GM23338 (cell line): ENCODE results near the gene KIAA1614. TPM values are rescaled to one million over a fixed set of nuclear protein-coding genes. Genes with fewer than 3 reads are reported as not detected.

Experiments
- ATAC-seq: fragments of 200-7000 bp; cut with Tn5 transposase; 3 replicates; pipeline ENCODE4 v1.9.1; 2020
- DNase-seq: peaks from one replicate; pipeline ENCODE4 v3.0.0-alpha.2; 2015; ENCODE audit warnings: low spot score
- H2AFZ ChIP-seq: fragments of 200-600 bp; sonication (generic); 2 replicates; pipeline ENCODE4 v1.8.0; 2016; ENCODE audit warnings: antibody characterized with exemption, mild to moderate bottlenecking, moderate library complexity
- H3F3A ChIP-seq: fragments of 200-600 bp; sonication (generic); replicated peaks from 2 replicates; pipeline ENCODE4 v1.8.0; 2017; ENCODE audit warnings: antibody characterized with exemption, mixed run types, low read depth
- H3K27ac ChIP-seq: fragments of 200-600 bp; sonication (generic); 2 replicates; pipeline ENCODE4 v1.6.1; 2016; ENCODE audit warnings: low read depth
- H3K27me3 ChIP-seq: fragments of 200-600 bp; sonication (generic); 2 replicates; pipeline ENCODE4 v1.8.0; 2016; ENCODE audit warnings: mild to moderate bottlenecking, mixed run types, moderate library complexity; ENCODE audit not compliant: insufficient read depth
- H3K36me3 ChIP-seq: fragments of 200-600 bp; sonication (generic); 2 replicates; pipeline ENCODE4 v1.8.0; 2016; ENCODE audit warnings: mild to moderate bottlenecking; ENCODE audit not compliant: insufficient read depth
- H3K4me1 ChIP-seq: fragments of 200-600 bp; sonication (generic); 2 replicates; pipeline ENCODE4 v1.8.0; 2016; ENCODE audit warnings: mild to moderate bottlenecking, moderate library complexity; ENCODE audit not compliant: insufficient read depth
- H3K4me2 ChIP-seq: fragments of 200-600 bp; sonication (generic); 2 replicates; pipeline ENCODE4 v1.7.1; 2017; ENCODE audit warnings: mixed run types
- H3K4me3 ChIP-seq: fragments of 200-600 bp; sonication (generic); 2 replicates; pipeline ENCODE4 v1.6.1; 2016; ENCODE audit warnings: mixed run types
- H3K79me2 ChIP-seq: fragments of 200-600 bp; sonication (generic); replicated peaks from 2 replicates; pipeline ENCODE4 v1.8.0; 2017; ENCODE audit warnings: mild to moderate bottlenecking; ENCODE audit not compliant: insufficient read depth
- H3K9me2 ChIP-seq: fragments of 200-600 bp; sonication (generic); 2 replicates; pipeline ENCODE4 v1.8.0; 2017; ENCODE audit not compliant: insufficient read depth
- H4K20me1 ChIP-seq: fragments of 200-600 bp; sonication (generic); replicated peaks from 2 replicates; pipeline ENCODE4 v1.8.0; 2017; ENCODE audit warnings: mild to moderate bottlenecking; ENCODE audit not compliant: insufficient read depth
- H3K27ac Mint-ChIP-seq: 2 replicates; pipeline ENCODE4 v1.8.0; 2020; ENCODE audit warnings: inconsistent platforms, mild to moderate bottlenecking, moderate library complexity, mixed read lengths
- H3K27me3 Mint-ChIP-seq: 3 replicates; pipeline ENCODE4 v1.8.0; 2022; ENCODE audit warnings: low read depth, mild to moderate bottlenecking, moderate library complexity, mixed read lengths, inconsistent platforms; ENCODE audit not compliant: insufficient read depth, poor library complexity
- H3K36me3 Mint-ChIP-seq: 3 replicates; pipeline ENCODE4 v1.8.0; 2021; ENCODE audit warnings: low read depth, mild to moderate bottlenecking, inconsistent platforms, moderate library complexity, mixed read lengths
- H3K4me1 Mint-ChIP-seq: 3 replicates; pipeline ENCODE4 v1.8.0; 2020; ENCODE audit warnings: mild to moderate bottlenecking, inconsistent platforms, mixed read lengths
- H3K4me3 Mint-ChIP-seq: 3 replicates; pipeline ENCODE4 v1.8.0; 2021; ENCODE audit warnings: moderate library complexity, mild to moderate bottlenecking, inconsistent platforms, mixed read lengths
- H3K9me3 Mint-ChIP-seq: 3 replicates; pipeline ENCODE4 v1.8.0; 2020; ENCODE audit warnings: moderate library complexity, mild to moderate bottlenecking, inconsistent platforms, mixed read lengths
- CREB1 ChIP-seq: fragments of 250-450 bp; sonication (Bioruptor Pico); IDR thresholded peaks from 2 replicates; pipeline ENCODE4 v1.5.0; 2020; ENCODE audit warnings: low read depth, mild to moderate bottlenecking, moderate library complexity
- EZH2 ChIP-seq: fragments of 200-600 bp; sonication (generic); IDR thresholded peaks from one replicate; pipeline ENCODE4 v1.8.0; 2017; ENCODE audit warnings: antibody characterized with exemption, mild to moderate bottlenecking, low read depth; ENCODE audit not compliant: unreplicated experiment
- EZH2phosphoT487 ChIP-seq: fragments of 200-600 bp; sonication (generic); IDR thresholded peaks from one replicate; pipeline ENCODE4 v1.8.1; 2018; ENCODE audit warnings: antibody characterized with exemption; ENCODE audit not compliant: unreplicated experiment
- JUNB ChIP-seq: IDR thresholded peaks from one replicate; pipeline ENCODE4 v1.6.1; 2016; ENCODE audit warnings: antibody characterized with exemption; ENCODE audit not compliant: unreplicated experiment
- NANOG ChIP-seq: IDR thresholded peaks from 2 replicates; pipeline ENCODE4 v1.6.1; 2016; ENCODE audit warnings: antibody characterized with exemption, borderline replicate concordance
- POLR2AphosphoS5 ChIP-seq: IDR thresholded peaks from 2 replicates; pipeline ENCODE4 v1.6.1; 2016; ENCODE audit warnings: antibody characterized with exemption, low read depth
- ZNF114 ChIP-seq: fragments of 250-450 bp; sonication (Bioruptor Pico); IDR thresholded peaks from 2 replicates; pipeline ENCODE4 v1.5.0; 2020; ENCODE audit warnings: mild to moderate bottlenecking, moderate library complexity
- ZNF331 ChIP-seq: fragments of 250-450 bp; sonication (Bioruptor Pico); IDR thresholded peaks from 2 replicates; pipeline ENCODE4 v1.5.0; 2020; ENCODE audit warnings: low read depth, mild to moderate bottlenecking, moderate library complexity
- polyA plus RNA-seq: library from polyadenylated mRNA; unstranded; fragments of >200 nt; fragmentation: Nextera tagmentation; extraction: Ambion mirVana; gene quantifications from 2 replicates; pipeline ENCODE4 v1.2.1, GENCODE V29; 2016
- total RNA-seq: library from RNA; depleted of rRNA; stranded (reverse); fragments of >200 nt; shearing (Covaris generic); gene quantifications from 2 replicates; pipeline ENCODE4 v1.2.3, GENCODE V29; 2014
- TF ChIP-seq, protein P1 (sequence below): fragments of 250-450 bp; sonication (Bioruptor Pico); IDR thresholded peaks from 2 replicates; pipeline ENCODE4 v1.5.0; 2020; ENCODE audit warnings: mild to moderate bottlenecking, moderate library complexity
- TF ChIP-seq, protein P2 (sequence below), 2 experiments: fragments of 200-600 bp in 1 of 2; sonication (generic) in 1 of 2; conservative IDR thresholded peaks; 2 replicates each; pipeline versions ENCODE4 v1.5.1 to v1.6.1; 2016 to 2017; ENCODE audit warnings: antibody characterized with exemption in 2 of 2, low read depth in 2 of 2, mild to moderate bottlenecking in 2 of 2, moderate library complexity in 1 of 2
- TF ChIP-seq, protein P3 (sequence below): IDR thresholded peaks from 2 replicates; pipeline ENCODE4 v1.6.1; 2016; ENCODE audit warnings: antibody characterized with exemption
- TF ChIP-seq, protein P4 (sequence below): IDR thresholded peaks from one replicate; pipeline ENCODE4 v1.6.1; 2018; ENCODE audit warnings: antibody characterized with exemption; ENCODE audit not compliant: unreplicated experiment

Gene KIAA1614
- total and polyA plus RNA-seq, 2 experiments from 2014 or later, result 1.1 to 1.8 TPM

DNA sequence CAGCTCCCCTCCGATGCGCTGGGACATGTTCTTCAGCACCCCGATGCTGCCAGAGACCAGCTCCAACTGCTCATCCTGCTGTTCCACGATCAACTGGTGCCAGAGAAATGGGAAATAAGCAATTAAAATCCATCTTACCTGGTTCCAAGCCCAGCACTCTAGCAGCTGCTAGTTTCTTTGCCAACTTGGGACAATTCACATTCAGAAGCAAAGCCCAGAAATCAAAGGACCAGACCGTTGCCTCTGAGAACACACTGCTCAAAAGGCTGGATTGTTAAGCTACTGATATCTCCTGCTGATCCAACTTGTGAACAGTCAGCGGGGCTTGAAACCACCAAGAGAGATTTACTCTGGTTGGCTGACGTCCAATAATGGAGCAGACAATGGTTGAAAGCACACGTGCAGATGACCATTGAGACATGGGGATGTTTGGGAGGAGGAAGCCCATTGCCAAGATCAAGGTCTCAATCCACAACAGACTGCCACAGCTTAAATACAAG is 75.6 kb downstream of the KIAA1614 start (continued):
- TF ChIP-seq, protein P1, sequence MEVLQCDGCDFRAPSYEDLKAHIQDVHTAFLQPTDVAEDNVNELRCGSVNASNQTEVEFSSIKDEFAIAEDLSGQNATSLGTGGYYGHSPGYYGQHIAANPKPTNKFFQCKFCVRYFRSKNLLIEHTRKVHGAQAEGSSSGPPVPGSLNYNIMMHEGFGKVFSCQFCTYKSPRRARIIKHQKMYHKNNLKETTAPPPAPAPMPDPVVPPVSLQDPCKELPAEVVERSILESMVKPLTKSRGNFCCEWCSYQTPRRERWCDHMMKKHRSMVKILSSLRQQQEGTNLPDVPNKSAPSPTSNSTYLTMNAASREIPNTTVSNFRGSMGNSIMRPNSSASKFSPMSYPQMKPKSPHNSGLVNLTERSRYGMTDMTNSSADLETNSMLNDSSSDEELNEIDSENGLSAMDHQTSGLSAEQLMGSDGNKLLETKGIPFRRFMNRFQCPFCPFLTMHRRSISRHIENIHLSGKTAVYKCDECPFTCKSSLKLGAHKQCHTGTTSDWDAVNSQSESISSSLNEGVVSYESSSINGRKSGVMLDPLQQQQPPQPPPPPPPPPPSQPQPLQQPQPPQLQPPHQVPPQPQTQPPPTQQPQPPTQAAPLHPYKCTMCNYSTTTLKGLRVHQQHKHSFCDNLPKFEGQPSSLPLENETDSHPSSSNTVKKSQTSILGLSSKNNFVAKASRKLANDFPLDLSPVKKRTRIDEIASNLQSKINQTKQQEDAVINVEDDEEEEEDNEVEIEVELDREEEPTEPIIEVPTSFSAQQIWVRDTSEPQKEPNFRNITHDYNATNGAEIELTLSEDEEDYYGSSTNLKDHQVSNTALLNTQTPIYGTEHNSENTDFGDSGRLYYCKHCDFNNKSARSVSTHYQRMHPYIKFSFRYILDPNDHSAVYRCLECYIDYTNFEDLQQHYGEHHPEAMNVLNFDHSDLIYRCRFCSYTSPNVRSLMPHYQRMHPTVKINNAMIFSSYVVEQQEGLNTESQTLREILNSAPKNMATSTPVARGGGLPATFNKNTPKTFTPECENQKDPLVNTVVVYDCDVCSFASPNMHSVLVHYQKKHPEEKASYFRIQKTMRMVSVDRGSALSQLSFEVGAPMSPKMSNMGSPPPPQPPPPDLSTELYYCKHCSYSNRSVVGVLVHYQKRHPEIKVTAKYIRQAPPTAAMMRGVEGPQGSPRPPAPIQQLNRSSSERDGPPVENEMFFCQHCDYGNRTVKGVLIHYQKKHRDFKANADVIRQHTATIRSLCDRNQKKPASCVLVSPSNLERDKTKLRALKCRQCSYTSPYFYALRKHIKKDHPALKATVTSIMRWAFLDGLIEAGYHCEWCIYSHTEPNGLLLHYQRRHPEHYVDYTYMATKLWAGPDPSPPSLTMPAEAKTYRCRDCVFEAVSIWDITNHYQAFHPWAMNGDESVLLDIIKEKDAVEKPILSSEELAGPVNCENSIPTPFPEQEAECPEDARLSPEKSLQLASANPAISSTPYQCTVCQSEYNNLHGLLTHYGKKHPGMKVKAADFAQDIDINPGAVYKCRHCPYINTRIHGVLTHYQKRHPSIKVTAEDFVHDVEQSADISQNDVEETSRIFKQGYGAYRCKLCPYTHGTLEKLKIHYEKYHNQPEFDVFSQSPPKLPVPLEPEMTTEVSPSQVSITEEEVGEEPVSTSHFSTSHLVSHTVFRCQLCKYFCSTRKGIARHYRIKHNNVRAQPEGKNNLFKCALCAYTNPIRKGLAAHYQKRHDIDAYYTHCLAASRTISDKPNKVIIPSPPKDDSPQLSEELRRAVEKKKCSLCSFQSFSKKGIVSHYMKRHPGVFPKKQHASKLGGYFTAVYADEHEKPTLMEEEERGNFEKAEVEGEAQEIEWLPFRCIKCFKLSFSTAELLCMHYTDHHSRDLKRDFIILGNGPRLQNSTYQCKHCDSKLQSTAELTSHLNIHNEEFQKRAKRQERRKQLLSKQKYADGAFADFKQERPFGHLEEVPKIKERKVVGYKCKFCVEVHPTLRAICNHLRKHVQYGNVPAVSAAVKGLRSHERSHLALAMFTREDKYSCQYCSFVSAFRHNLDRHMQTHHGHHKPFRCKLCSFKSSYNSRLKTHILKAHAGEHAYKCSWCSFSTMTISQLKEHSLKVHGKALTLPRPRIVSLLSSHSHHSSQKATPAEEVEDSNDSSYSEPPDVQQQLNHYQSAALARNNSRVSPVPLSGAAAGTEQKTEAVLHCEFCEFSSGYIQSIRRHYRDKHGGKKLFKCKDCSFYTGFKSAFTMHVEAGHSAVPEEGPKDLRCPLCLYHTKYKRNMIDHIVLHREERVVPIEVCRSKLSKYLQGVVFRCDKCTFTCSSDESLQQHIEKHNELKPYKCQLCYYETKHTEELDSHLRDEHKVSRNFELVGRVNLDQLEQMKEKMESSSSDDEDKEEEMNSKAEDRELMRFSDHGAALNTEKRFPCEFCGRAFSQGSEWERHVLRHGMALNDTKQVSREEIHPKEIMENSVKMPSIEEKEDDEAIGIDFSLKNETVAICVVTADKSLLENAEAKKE (CRISPR knock-in tag), result no peak
- TF ChIP-seq NANOG (no peak), EZH2 (no peak)

DNA sequence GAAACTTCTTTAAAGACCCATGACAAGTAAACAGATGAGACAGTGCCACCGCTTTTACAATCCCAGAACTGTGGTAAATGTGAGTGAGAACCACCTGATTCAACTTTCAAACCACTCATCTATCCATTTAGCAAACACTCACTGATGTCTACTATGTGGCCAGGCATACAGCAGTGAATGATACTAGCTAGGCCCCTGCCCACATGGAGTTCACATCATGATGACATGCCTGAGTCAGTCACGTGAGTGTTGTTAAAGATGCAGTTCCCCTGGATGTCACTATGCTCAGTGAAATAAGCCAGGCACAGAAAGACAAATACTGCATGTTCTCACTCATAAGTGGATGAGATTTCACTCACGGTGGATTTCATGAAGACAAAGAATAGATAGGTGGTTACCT is 81.6 kb downstream of the KIAA1614 start:
- peaks cover 13% of the 10 kb centered on the region for H4K20me1 ChIP-seq
- no peak overlapping the region for H2AFZ ChIP-seq
- Mint-ChIP-seq H3K27me3 (no peaks in the 10 kb centered on the region), H3K36me3 (peaks cover 43% of the 10 kb centered on the region), H3K27ac (no peak overlapping the region; the same call in 1 of the 2 replicates), H3K4me3 (no peak overlapping the region), H3K9me3 (no peaks in the 10 kb centered on the region), H3K4me1 (no peaks in the 10 kb centered on the region)
- no peak overlapping the region for H3K27ac ChIP-seq
- H3K36me3 ChIP-seq, result 0 out of 2 replicates have a peak, but pooled peaks cover 12% of the 10 kb centered on the region
- H3F3A ChIP-seq, result no peaks in the 10 kb centered on the region
- no peak overlapping the region for H3K4me2 ChIP-seq
- no peaks in the 10 kb centered on the region for H3K4me1 ChIP-seq
- H3K9me2 ChIP-seq, result no peaks in the 10 kb centered on the region
- ATAC-seq (no peak), DNase-seq (no peak)
- no peaks in the 10 kb centered on the region for H3K27me3 ChIP-seq
- peaks cover 30% of the 10 kb centered on the region for H3K79me2 ChIP-seq
- H3K4me3 ChIP-seq, result no peak overlapping the region
- TF ChIP-seq, protein P2, sequence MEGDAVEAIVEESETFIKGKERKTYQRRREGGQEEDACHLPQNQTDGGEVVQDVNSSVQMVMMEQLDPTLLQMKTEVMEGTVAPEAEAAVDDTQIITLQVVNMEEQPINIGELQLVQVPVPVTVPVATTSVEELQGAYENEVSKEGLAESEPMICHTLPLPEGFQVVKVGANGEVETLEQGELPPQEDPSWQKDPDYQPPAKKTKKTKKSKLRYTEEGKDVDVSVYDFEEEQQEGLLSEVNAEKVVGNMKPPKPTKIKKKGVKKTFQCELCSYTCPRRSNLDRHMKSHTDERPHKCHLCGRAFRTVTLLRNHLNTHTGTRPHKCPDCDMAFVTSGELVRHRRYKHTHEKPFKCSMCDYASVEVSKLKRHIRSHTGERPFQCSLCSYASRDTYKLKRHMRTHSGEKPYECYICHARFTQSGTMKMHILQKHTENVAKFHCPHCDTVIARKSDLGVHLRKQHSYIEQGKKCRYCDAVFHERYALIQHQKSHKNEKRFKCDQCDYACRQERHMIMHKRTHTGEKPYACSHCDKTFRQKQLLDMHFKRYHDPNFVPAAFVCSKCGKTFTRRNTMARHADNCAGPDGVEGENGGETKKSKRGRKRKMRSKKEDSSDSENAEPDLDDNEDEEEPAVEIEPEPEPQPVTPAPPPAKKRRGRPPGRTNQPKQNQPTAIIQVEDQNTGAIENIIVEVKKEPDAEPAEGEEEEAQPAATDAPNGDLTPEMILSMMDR (conservative IDR thresholded peaks at IDR 0.05; ENCODE audit: low read depth in 2 of 2), result no peak
- TF ChIP-seq POLR2AphosphoS5 (no peak), ZNF331 (CRISPR knock-in tag) (no peak), CREB1 (no peak), EZH2phosphoT487 (no peak), NANOG (no peak), EZH2 (no peak), JUNB (no peak), ZNF114 (CRISPR knock-in tag) (no peak)
- TF ChIP-seq, protein P3, sequence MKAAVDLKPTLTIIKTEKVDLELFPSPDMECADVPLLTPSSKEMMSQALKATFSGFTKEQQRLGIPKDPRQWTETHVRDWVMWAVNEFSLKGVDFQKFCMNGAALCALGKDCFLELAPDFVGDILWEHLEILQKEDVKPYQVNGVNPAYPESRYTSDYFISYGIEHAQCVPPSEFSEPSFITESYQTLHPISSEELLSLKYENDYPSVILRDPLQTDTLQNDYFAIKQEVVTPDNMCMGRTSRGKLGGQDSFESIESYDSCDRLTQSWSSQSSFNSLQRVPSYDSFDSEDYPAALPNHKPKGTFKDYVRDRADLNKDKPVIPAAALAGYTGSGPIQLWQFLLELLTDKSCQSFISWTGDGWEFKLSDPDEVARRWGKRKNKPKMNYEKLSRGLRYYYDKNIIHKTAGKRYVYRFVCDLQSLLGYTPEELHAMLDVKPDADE, result no peak
- TF ChIP-seq, protein P4, sequence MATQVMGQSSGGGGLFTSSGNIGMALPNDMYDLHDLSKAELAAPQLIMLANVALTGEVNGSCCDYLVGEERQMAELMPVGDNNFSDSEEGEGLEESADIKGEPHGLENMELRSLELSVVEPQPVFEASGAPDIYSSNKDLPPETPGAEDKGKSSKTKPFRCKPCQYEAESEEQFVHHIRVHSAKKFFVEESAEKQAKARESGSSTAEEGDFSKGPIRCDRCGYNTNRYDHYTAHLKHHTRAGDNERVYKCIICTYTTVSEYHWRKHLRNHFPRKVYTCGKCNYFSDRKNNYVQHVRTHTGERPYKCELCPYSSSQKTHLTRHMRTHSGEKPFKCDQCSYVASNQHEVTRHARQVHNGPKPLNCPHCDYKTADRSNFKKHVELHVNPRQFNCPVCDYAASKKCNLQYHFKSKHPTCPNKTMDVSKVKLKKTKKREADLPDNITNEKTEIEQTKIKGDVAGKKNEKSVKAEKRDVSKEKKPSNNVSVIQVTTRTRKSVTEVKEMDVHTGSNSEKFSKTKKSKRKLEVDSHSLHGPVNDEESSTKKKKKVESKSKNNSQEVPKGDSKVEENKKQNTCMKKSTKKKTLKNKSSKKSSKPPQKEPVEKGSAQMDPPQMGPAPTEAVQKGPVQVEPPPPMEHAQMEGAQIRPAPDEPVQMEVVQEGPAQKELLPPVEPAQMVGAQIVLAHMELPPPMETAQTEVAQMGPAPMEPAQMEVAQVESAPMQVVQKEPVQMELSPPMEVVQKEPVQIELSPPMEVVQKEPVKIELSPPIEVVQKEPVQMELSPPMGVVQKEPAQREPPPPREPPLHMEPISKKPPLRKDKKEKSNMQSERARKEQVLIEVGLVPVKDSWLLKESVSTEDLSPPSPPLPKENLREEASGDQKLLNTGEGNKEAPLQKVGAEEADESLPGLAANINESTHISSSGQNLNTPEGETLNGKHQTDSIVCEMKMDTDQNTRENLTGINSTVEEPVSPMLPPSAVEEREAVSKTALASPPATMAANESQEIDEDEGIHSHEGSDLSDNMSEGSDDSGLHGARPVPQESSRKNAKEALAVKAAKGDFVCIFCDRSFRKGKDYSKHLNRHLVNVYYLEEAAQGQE, result no peak
